H9 (cell line): ENCODE measurements around the gene TMEM171. TPM values are rescaled to one million over a fixed set of nuclear protein-coding genes. Genes with fewer than 3 reads are reported as not detected.

Experiments
- DNase-seq: peaks from one replicate; pipeline ENCODE4 v3.0.0-alpha.2; 2017
- H2AFZ ChIP-seq: one replicate; pipeline ENCODE4 v1.6.1; 2013; ENCODE audit warnings: mild to moderate bottlenecking, low read length, control low read depth, moderate library complexity
- H2AK5ac ChIP-seq: 2 replicates; pipeline ENCODE4 v1.6.1; 2013; ENCODE audit warnings: low read length, control low read depth, mixed read lengths; ENCODE audit not compliant: insufficient read length
- H2BK120ac ChIP-seq: one replicate; pipeline ENCODE4 v1.6.1; 2013; ENCODE audit warnings: low read depth, mild to moderate bottlenecking, low read length, control low read depth, inconsistent platforms; ENCODE audit not compliant: poor library complexity, severe bottlenecking
- H2BK12ac ChIP-seq: 2 replicates; pipeline ENCODE4 v1.6.1; 2013; ENCODE audit warnings: low read length, control low read depth, mixed read lengths, low read depth; ENCODE audit not compliant: insufficient read length
- H2BK15ac ChIP-seq: 2 replicates; pipeline ENCODE4 v1.6.1; 2013; ENCODE audit warnings: low read depth, low read length, control low read depth
- H2BK20ac ChIP-seq: one replicate; pipeline ENCODE4 v1.6.1; 2013; ENCODE audit warnings: low read depth, mild to moderate bottlenecking, low read length, control low read depth, inconsistent platforms; ENCODE audit not compliant: poor library complexity, severe bottlenecking
- H2BK5ac ChIP-seq: 2 replicates; pipeline ENCODE4 v1.6.1; 2013; ENCODE audit warnings: low read length, control low read depth, mixed read lengths; ENCODE audit not compliant: insufficient read length
- H3K14ac ChIP-seq: 2 replicates; pipeline ENCODE4 v1.6.1; 2013; ENCODE audit warnings: low read length, control low read depth; ENCODE audit not compliant: insufficient read depth
- H3K18ac ChIP-seq: 2 replicates; pipeline ENCODE4 v1.6.1; 2013; ENCODE audit warnings: low read depth, mild to moderate bottlenecking, mixed read lengths, low read length, control low read depth; ENCODE audit not compliant: insufficient read length
- H3K23ac ChIP-seq: 2 replicates; pipeline ENCODE4 v1.6.1; 2013; ENCODE audit warnings: low read length, control low read depth, mixed read lengths, low read depth; ENCODE audit not compliant: insufficient read length
- H3K23me2 ChIP-seq: 2 replicates; pipeline ENCODE4 v1.6.1; 2013; ENCODE audit warnings: low read depth, mild to moderate bottlenecking, mixed read lengths, low read length, control low read depth; ENCODE audit not compliant: insufficient read length, poor library complexity, severe bottlenecking
- H3K27ac ChIP-seq: 2 replicates; pipeline ENCODE4 v1.5.1; 2013; ENCODE audit warnings: low read length, control low read depth, mixed read lengths, low read depth; ENCODE audit not compliant: insufficient read length
- H3K27me3 ChIP-seq: 2 replicates; pipeline ENCODE4 v1.6.1; 2013; ENCODE audit warnings: low read length, control low read depth, inconsistent platforms; ENCODE audit not compliant: insufficient read depth
- H3K4ac ChIP-seq: 2 replicates; pipeline ENCODE4 v1.6.1; 2013; ENCODE audit warnings: low read depth, mild to moderate bottlenecking, control low read depth, inconsistent platforms, low read length, moderate library complexity
- H3K4me1 ChIP-seq: 2 replicates; pipeline ENCODE4 v1.6.1; 2013; ENCODE audit warnings: low read length, control low read depth, inconsistent platforms; ENCODE audit not compliant: insufficient read depth
- H3K4me2 ChIP-seq: 2 replicates; pipeline ENCODE4 v1.6.1; 2013; ENCODE audit warnings: low read length, control low read depth, mixed read lengths; ENCODE audit not compliant: insufficient read length, insufficient read depth
- H3K56ac ChIP-seq: 2 replicates; pipeline ENCODE4 v1.6.1; 2013; ENCODE audit warnings: low read depth, mild to moderate bottlenecking, mixed read lengths, low read length, control low read depth; ENCODE audit not compliant: insufficient read length
- H3K79me1 ChIP-seq: 2 replicates; pipeline ENCODE4 v1.6.1; 2013; ENCODE audit warnings: low read depth, mild to moderate bottlenecking, moderate library complexity, low read length, control low read depth, inconsistent platforms; ENCODE audit not compliant: insufficient read depth, poor library complexity, severe bottlenecking
- H3K79me2 ChIP-seq: 2 replicates; pipeline ENCODE4 v1.6.1; 2013; ENCODE audit warnings: low read length, control low read depth, inconsistent platforms; ENCODE audit not compliant: insufficient read depth
- H3K9ac ChIP-seq: 2 replicates; pipeline ENCODE4 v1.6.1; 2013; ENCODE audit warnings: low read length, control low read depth, mixed read lengths; ENCODE audit not compliant: insufficient read length; ENCODE audit errors: extremely low read depth
- H3K9me3 ChIP-seq: one replicate; pipeline ENCODE4 v1.6.1; 2013; ENCODE audit warnings: low read depth, low read length, inconsistent platforms; ENCODE audit not compliant: control insufficient read depth
- H3T11ph ChIP-seq: one replicate; pipeline ENCODE4 v1.6.1; 2013; ENCODE audit warnings: mild to moderate bottlenecking, low read length, control low read depth, inconsistent platforms
- H4K20me1 ChIP-seq: one replicate; pipeline ENCODE4 v1.6.1; 2013; ENCODE audit not compliant: control insufficient read depth, insufficient read length, insufficient read depth
- H4K5ac ChIP-seq: 2 replicates; pipeline ENCODE4 v1.6.1; 2013; ENCODE audit warnings: low read depth, mild to moderate bottlenecking, mixed read lengths, low read length, control low read depth; ENCODE audit not compliant: insufficient read length
- H4K8ac ChIP-seq: replicated peaks from 2 replicates; pipeline ENCODE4 v1.6.1; 2013; ENCODE audit warnings: low read length, control low read depth, mixed read lengths, low read depth; ENCODE audit not compliant: insufficient read length
- H4K91ac ChIP-seq: 2 replicates; pipeline ENCODE4 v1.6.1; 2013; ENCODE audit warnings: low read depth, mild to moderate bottlenecking, moderate library complexity, mixed read lengths, low read length, control low read depth; ENCODE audit not compliant: insufficient read length
- H3K27ac Mint-ChIP-seq, 3 experiments: 2 replicates in 2 of 3; 3 replicates in 1 of 3; pipeline ENCODE4 v1.8.0; 2020 to 2021; ENCODE audit warnings: mixed read lengths in 3 of 3, mild to moderate bottlenecking in 1 of 3, moderate library complexity in 1 of 3
- H3K27me3 Mint-ChIP-seq: 2 replicates; pipeline ENCODE4 v1.8.0; 2021; ENCODE audit warnings: low read depth, mild to moderate bottlenecking, moderate library complexity, mixed read lengths
- H3K36me3 Mint-ChIP-seq, 3 experiments: 2 replicates in 2 of 3; 3 replicates in 1 of 3; pipeline ENCODE4 v1.8.0; 2020 to 2021; ENCODE audit warnings: low read depth in 3 of 3, mixed read lengths in 3 of 3; ENCODE audit not compliant: insufficient read depth in 1 of 3
- H3K4me1 Mint-ChIP-seq, 2 experiments: 2 replicates each; pipeline ENCODE4 v1.8.0; 2020; ENCODE audit warnings: mixed read lengths in 2 of 2
- H3K4me3 Mint-ChIP-seq, 2 experiments: 2 replicates in 1 of 2; 3 replicates in 1 of 2; pipeline ENCODE4 v1.8.0; 2020 to 2021; ENCODE audit warnings: mild to moderate bottlenecking in 2 of 2, mixed read lengths in 2 of 2, moderate library complexity in 1 of 2
- H3K9me3 Mint-ChIP-seq, 2 experiments: 2 replicates in 1 of 2; 3 replicates in 1 of 2; pipeline ENCODE4 v1.8.0; 2020; ENCODE audit warnings: mild to moderate bottlenecking in 2 of 2, mixed read lengths in 2 of 2, moderate library complexity in 1 of 2
- CTCF ChIP-seq: fragments of 200-600 bp; sonication (generic); conservative IDR thresholded peaks from 3 replicates; pipeline ENCODE4 v1.8.0; 2021; ENCODE audit warnings: antibody characterized with exemption, mild to moderate bottlenecking
- WGBS: extraction: QIAGEN DNeasy Blood & Tissue Kit; methylation state at CpG from one replicate; pipeline ENCODE4 v1.1.7; 2013; ENCODE audit warnings: missing lambda C conversion rate, low lambda C conversion rate, mixed read lengths; ENCODE audit not compliant: insufficient read length; ENCODE audit errors: extremely low coverage; 5-methylcytosine and 5-hydroxymethylcytosine counted together
- total RNA-seq: library from RNA; stranded (reverse); gene quantifications from 2 replicates; pipeline ENCODE4 v1.2.1, GENCODE V29; 2021

Gene TMEM171
- total RNA-seq, 1 experiment from 2014 or later: 0.42 TPM

DNA sequence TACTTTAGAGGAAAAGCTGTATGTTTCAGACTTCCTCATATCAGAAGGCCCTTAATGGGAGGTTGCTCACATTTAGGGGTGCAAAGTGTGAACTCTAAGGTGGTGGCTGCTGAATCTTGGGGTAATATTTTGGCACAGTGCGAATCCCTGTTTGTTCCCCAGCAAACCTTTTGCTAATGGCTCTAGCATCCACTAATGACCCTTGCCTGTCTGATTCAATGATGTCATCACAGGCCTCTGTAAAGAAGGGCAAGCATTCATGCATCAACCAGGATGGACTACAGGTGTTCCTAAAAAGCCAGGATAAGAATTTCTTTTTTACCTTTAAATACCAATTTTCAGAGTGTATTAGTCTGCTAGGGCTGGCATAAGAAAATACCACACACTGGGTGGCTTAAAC is 20.4 kb downstream of the TMEM171 start:
- H3K56ac ChIP-seq: no peak overlapping the region
- H4K91ac ChIP-seq: no peak overlapping the region
- H2BK15ac ChIP-seq: no peak overlapping the region
- H3K79me2 ChIP-seq: no peaks in the 10 kb centered on the region
- no peak overlapping the region for H3K4me3 Mint-ChIP-seq
- DNase-seq: no peak
- H3K14ac ChIP-seq: no peak overlapping the region
- H3K4me2 ChIP-seq: no peak overlapping the region
- H4K5ac ChIP-seq: no peak overlapping the region
- H3K4me1 Mint-ChIP-seq: peaks cover 6 to 11% of the 10 kb centered on the region in 2 experiments
- H3K27me3 Mint-ChIP-seq: peaks cover 2% of the 10 kb centered on the region; the same call in 1 of the 2 replicates
- no peaks in the 10 kb centered on the region for H3K23me2 ChIP-seq
- no peak overlapping the region for H3K18ac ChIP-seq
- H2BK120ac ChIP-seq: no peak overlapping the region
- no peaks in the 10 kb centered on the region for H3K79me1 ChIP-seq
- H3K27me3 ChIP-seq: no peaks in the 10 kb centered on the region
- H2AK5ac ChIP-seq: no peak overlapping the region
- H2AFZ ChIP-seq: no peak overlapping the region
- H2BK12ac ChIP-seq: no peak overlapping the region
- WGBS: no CpG with 5 or more reads among the region's 1 CpG
- H3K27ac Mint-ChIP-seq: no peak overlapping the region
- no peak overlapping the region for H4K8ac ChIP-seq
- no peak for TF ChIP-seq CTCF
- H3K9me3 Mint-ChIP-seq: no peaks in the 10 kb centered on the region
- H3K4ac ChIP-seq: no peak overlapping the region
- H3K27ac ChIP-seq: no peak overlapping the region
- no peak overlapping the region for H3K9ac ChIP-seq
- H3K23ac ChIP-seq: no peak overlapping the region
- H2BK20ac ChIP-seq: no peak overlapping the region
- H2BK5ac ChIP-seq: no peak overlapping the region
- no peaks in the 10 kb centered on the region for H4K20me1 ChIP-seq
- H3T11ph ChIP-seq: no peak overlapping the region
- peaks cover 2% of the 10 kb centered on the region for H3K4me1 ChIP-seq
- H3K36me3 Mint-ChIP-seq: no peaks in the 10 kb centered on the region
- H3K9me3 ChIP-seq: no peaks in the 10 kb centered on the region
